ENCODE data around the gene SAFB. TPM values are rescaled to one million over a fixed set of nuclear protein-coding genes. Genes with fewer than 3 reads are reported as not detected.

Gene SAFB
- total and polyA plus RNA-seq, 3 donors from 2014 or later = 83.2 to 220 (median 202) TPM

GRCh38 chr19:5694167-5694955 lies 71.5 kb downstream of the SAFB start:
- H3K27ac ChIP-seq = no peak overlapping the region
- H3K4me1 ChIP-seq = peaks cover 11% of the 10 kb centered on the region
- H3K9me3 ChIP-seq = no peaks in the 10 kb centered on the region
- no peak for DNase-seq
- no peaks in the 10 kb centered on the region for H3K36me3 ChIP-seq (ENCODE audit: low read depth, missing control alignments)
- no peaks in the 10 kb centered on the region for H3K27me3 ChIP-seq
- TF ChIP-seq POLR2A (IDR thresholded peaks at IDR 0.05) (no peak), CTCF (IDR thresholded peaks at IDR 0.05) (no peak)
- intact Hi-C loops (cut with DNase I; ENCODE audit: low total_unique reads) = no loop called here
- WGBS, 2 donors = 88 to 89% methylated on average over 34 to 45 of the region's 45 CpGs
- no peak overlapping the region for H3K4me3 ChIP-seq

GRCh38 chr19:5694956-5695648 lies 72.2 kb downstream of the SAFB start:
- intact Hi-C loops (cut with DNase I; ENCODE audit: low total_unique reads) = no loop called here
- no peak for TF ChIP-seq POLR2A (IDR thresholded peaks at IDR 0.05)
- TF ChIP-seq CTCF (IDR thresholded peaks at IDR 0.05) = no peak
- 84 to 91% methylated on average over 5 to 8 of the region's 8 CpGs for WGBS, 2 donors
- DNase-seq = no peak
- no peaks in the 10 kb centered on the region for H3K36me3 ChIP-seq (ENCODE audit: low read depth, missing control alignments)
- H3K27me3 ChIP-seq = no peaks in the 10 kb centered on the region
- no peaks in the 10 kb centered on the region for H3K9me3 ChIP-seq
- peaks cover 8% of the 10 kb centered on the region for H3K4me1 ChIP-seq
- no peak overlapping the region for H3K27ac ChIP-seq
- no peak overlapping the region for H3K4me3 ChIP-seq

GRCh38 chr19:5695649-5696195 lies 72.8 kb downstream of the SAFB start:
- H3K4me1 ChIP-seq = peaks cover 8% of the 10 kb centered on the region
- TF ChIP-seq POLR2A (IDR thresholded peaks at IDR 0.05) = no peak
- H3K36me3 ChIP-seq (ENCODE audit: low read depth, missing control alignments) = no peaks in the 10 kb centered on the region
- H3K27ac ChIP-seq = no peak overlapping the region
- no peaks in the 10 kb centered on the region for H3K27me3 ChIP-seq
- DNase-seq = no peak
- intact Hi-C loops (cut with DNase I; ENCODE audit: low total_unique reads) = no loop called here
- 85 to 87% methylated on average over 5 to 28 of the region's 28 CpGs for WGBS, 2 donors
- no peaks in the 10 kb centered on the region for H3K9me3 ChIP-seq
- no peak overlapping the region for H3K4me3 ChIP-seq

GRCh38 chr19:5696196-5697021 lies 73.5 kb downstream of the SAFB start:
- no peak overlapping the region for H3K4me3 ChIP-seq
- no peak overlapping the region for H3K27ac ChIP-seq
- WGBS, 2 donors = 84 to 96% methylated on average over 16 to 31 of the region's 42 CpGs
- no peak for DNase-seq
- no peaks in the 10 kb centered on the region for H3K9me3 ChIP-seq
- H3K27me3 ChIP-seq = no peaks in the 10 kb centered on the region
- TF ChIP-seq CTCF (IDR thresholded peaks at IDR 0.05) (no peak), POLR2A (IDR thresholded peaks at IDR 0.05) (no peak)
- intact Hi-C loops (cut with DNase I; ENCODE audit: low total_unique reads) = no loop called here
- H3K36me3 ChIP-seq (ENCODE audit: low read depth, missing control alignments) = no peaks in the 10 kb centered on the region
- peaks cover 8% of the 10 kb centered on the region for H3K4me1 ChIP-seq

Measured in testis (tissue), 3 donors.